Keratinocyte (primary cell): ENCODE measurements around the gene TAS2R42. TPM values are rescaled to one million over a fixed set of nuclear protein-coding genes. Genes with fewer than 3 reads are reported as not detected.

ENCODE experiments used
- DNase-seq: peaks from one replicate; pipeline ENCODE4 v3.0.0-alpha.2; 2011; ENCODE audit warnings: low read depth, missing footprints, low spot score
- FAIRE-seq: peaks from 2 replicates; lab custom pipeline; 2011; peaks lifted over from hg19 to GRCh38; lab: Jason Lieb, UNC
- H2AFZ ChIP-seq: 2 replicates; pipeline ENCODE4 v1.6.0; 2012; ENCODE audit warnings: low read length, control low read depth, inconsistent platforms; ENCODE audit not compliant: control insufficient read depth
- H3K27ac ChIP-seq: 2 replicates; pipeline ENCODE4 v1.5.1; 2011; ENCODE audit warnings: low read length; ENCODE audit not compliant: control insufficient read depth, insufficient read depth
- H3K27me3 ChIP-seq: 3 replicates; pipeline ENCODE4 v1.6.0; 2011; ENCODE audit warnings: low read length; ENCODE audit not compliant: control insufficient read depth, insufficient read depth; ENCODE audit errors: extremely low read depth
- H3K36me3 ChIP-seq, 2 experiments: 2 replicates in 1 of 2; 3 replicates in 1 of 2; pipeline ENCODE4 v1.5.1; 2011; ENCODE audit warnings: low read length in 2 of 2, mild to moderate bottlenecking in 1 of 2; ENCODE audit not compliant: control insufficient read depth in 2 of 2, insufficient read depth in 2 of 2; ENCODE audit errors: extremely low read depth in 1 of 2
- H3K4me1 ChIP-seq: 3 replicates; pipeline ENCODE4 v1.5.1; 2011; ENCODE audit warnings: low read length; ENCODE audit not compliant: control insufficient read depth, insufficient read depth; ENCODE audit errors: extremely low read depth
- H3K4me2 ChIP-seq: 3 replicates; pipeline ENCODE4 v1.6.0; 2011; ENCODE audit warnings: low read depth, low read length; ENCODE audit not compliant: control insufficient read depth, insufficient read depth; ENCODE audit errors: extremely low read depth
- H3K4me3 ChIP-seq, 3 experiments: fragments of 200-600 bp in 1 of 3; sonication (generic) in 1 of 3; 2 replicates in 2 of 3; 3 replicates in 1 of 3; pipeline ENCODE4 v1.5.1; 2011 to 2016; ENCODE audit warnings: low read length in 3 of 3, mild to moderate bottlenecking in 3 of 3, control low read depth in 2 of 3, inconsistent platforms in 1 of 3, low read depth in 1 of 3, mixed read lengths in 1 of 3, mixed run types in 1 of 3, moderate library complexity in 1 of 3; ENCODE audit not compliant: control insufficient read depth in 2 of 3, insufficient read depth in 2 of 3; ENCODE audit errors: extremely low read depth in 1 of 3
- H3K79me2 ChIP-seq: 2 replicates; pipeline ENCODE4 v1.6.0; 2012; ENCODE audit warnings: low read length; ENCODE audit not compliant: control insufficient read depth, insufficient read depth
- H3K9ac ChIP-seq: 3 replicates; pipeline ENCODE4 v1.6.0; 2011; ENCODE audit warnings: low read length; ENCODE audit not compliant: control insufficient read depth, insufficient read depth; ENCODE audit errors: extremely low read depth
- H3K9me1 ChIP-seq: 3 replicates; pipeline ENCODE4 v1.6.0; 2011; ENCODE audit warnings: low read length; ENCODE audit not compliant: control insufficient read depth, insufficient read depth; ENCODE audit errors: extremely low read depth
- H3K9me3 ChIP-seq: 2 replicates; pipeline ENCODE4 v1.5.1; 2012; ENCODE audit warnings: low read depth, low read length; ENCODE audit not compliant: control insufficient read depth
- H4K20me1 ChIP-seq: 3 replicates; pipeline ENCODE4 v1.6.0; 2011; ENCODE audit warnings: low read length; ENCODE audit not compliant: control insufficient read depth, insufficient read depth; ENCODE audit errors: extremely low read depth
- EZH2 ChIP-seq: IDR thresholded peaks from one replicate; pipeline ENCODE4 v1.6.1; 2012; ENCODE audit warnings: inconsistent platforms, mild to moderate bottlenecking, low read length, moderate library complexity
- dilution Hi-C: fragments of 300-500 bp; cut with MboI; formaldehyde crosslinking; loops from one replicate; pipeline ENCODE4 v1.7.0; 2020; ENCODE audit warnings: low sequenced_read_pairs; ENCODE audit not compliant: extremely low pct_ligation_motif_present
- polyA plus RNA-seq, 5 experiments: library from polyadenylated mRNA; depleted of rRNA in 3 of 5; stranded (reverse) in 3 of 5; stranded (forward) in 1 of 5; unstranded in 1 of 5; fragments of >200 nt; gene quantifications; 1 replicate in 1 of 5; 2 replicates in 3 of 5; 3 replicates in 1 of 5; pipeline versions ENCODE4 v1.2.1 to v1.2.3, GENCODE V29; 2011 to 2012; ENCODE audit warnings: missing spikeins in 2 of 5, low read depth in 1 of 5, low replicate concordance in 1 of 5
- TF ChIP-seq, protein P1 (sequence below), 3 experiments: IDR thresholded peaks in 1 of 3; conservative IDR thresholded peaks in 1 of 3; optimal IDR thresholded peaks in 1 of 3; 2 replicates in 2 of 3; 3 replicates in 1 of 3; pipeline versions ENCODE3 to v1.5.1; 2011; ENCODE audit warnings: low read length in 3 of 3, mild to moderate bottlenecking in 3 of 3, moderate library complexity in 2 of 3, control low read depth in 1 of 3, inconsistent platforms in 1 of 3; ENCODE audit not compliant: insufficient read depth in 2 of 3; ENCODE audit errors: extremely low read depth in 1 of 3

TAS2R42 gene
- polyA plus RNA-seq, 1 donor (not counting 4 experiments of a cell fraction or from before 2014, with no cell fraction given) = not detected

DNA sequence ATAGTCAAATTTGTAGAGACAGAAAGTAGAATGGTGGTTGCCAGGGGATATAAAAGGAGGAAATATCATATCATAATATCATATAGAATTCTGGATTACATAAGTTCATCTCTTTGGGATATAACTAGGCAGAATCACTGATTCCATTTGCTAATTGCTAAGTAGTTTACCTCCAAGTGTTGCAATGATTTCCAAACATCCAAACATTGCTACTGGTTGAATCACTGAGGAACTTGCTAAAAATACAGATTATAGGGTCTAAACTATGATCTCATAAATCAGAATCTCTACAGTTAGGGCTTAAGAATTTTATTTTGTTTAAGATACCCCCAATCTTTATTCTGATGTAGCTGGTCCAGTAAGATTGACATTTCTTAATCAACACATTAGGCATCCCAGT lies 16.1 kb upstream of the TAS2R42 start:
- no peak for FAIRE-seq
- Histone ChIP-seq H4K20me1 (no peaks in the 10 kb centered on the region), H3K27ac (no peak overlapping the region), H2AFZ (no peak overlapping the region), H3K36me3 (no peaks in the 10 kb centered on the region), H3K27me3 (peaks cover 3% of the 10 kb centered on the region), H3K9me1 (no peaks in the 10 kb centered on the region), H3K4me3 (no peak overlapping the region), H3K9me3 (no peaks in the 10 kb centered on the region), H3K79me2 (no peaks in the 10 kb centered on the region), H3K4me2 (no peak overlapping the region), H3K9ac (no peak overlapping the region), H3K4me1 (no peaks in the 10 kb centered on the region)
- dilution Hi-C loops = no loop called here
- DNase-seq = no peak
- TF ChIP-seq, protein P1, sequence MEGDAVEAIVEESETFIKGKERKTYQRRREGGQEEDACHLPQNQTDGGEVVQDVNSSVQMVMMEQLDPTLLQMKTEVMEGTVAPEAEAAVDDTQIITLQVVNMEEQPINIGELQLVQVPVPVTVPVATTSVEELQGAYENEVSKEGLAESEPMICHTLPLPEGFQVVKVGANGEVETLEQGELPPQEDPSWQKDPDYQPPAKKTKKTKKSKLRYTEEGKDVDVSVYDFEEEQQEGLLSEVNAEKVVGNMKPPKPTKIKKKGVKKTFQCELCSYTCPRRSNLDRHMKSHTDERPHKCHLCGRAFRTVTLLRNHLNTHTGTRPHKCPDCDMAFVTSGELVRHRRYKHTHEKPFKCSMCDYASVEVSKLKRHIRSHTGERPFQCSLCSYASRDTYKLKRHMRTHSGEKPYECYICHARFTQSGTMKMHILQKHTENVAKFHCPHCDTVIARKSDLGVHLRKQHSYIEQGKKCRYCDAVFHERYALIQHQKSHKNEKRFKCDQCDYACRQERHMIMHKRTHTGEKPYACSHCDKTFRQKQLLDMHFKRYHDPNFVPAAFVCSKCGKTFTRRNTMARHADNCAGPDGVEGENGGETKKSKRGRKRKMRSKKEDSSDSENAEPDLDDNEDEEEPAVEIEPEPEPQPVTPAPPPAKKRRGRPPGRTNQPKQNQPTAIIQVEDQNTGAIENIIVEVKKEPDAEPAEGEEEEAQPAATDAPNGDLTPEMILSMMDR (optimal IDR thresholded peaks at IDR 0.05 in 1 of 3, IDR thresholded peaks at IDR 0.05 in 1 of 3, conservative IDR thresholded peaks at IDR 0.05 in 1 of 3; ENCODE audit: extremely low read depth in 1 of 3, insufficient read depth in 2 of 3, low read length in 3 of 3) = no peak
- TF ChIP-seq EZH2 = no peak

DNA sequence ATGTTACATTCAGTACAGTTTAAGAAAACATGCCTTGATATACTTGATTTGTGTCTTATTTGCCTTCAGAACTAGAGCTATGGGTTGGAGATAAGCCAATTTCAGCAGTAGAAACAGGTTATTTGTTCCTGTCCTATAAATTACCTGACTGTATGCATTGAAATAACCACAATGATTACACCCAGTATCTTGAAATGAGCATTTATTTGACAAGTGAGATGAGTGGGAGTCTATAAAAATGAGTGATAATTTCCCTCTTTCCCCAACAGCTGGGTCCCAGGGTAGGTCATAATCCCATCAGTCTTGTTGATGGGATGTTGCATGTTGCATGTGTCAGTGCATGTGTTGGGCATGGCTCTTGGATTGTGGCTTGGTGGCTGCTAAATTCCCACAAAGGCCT lies 3.7 kb downstream of the TAS2R42 start:
- Histone ChIP-seq H3K79me2 (no peaks in the 10 kb centered on the region), H3K9ac (no peak overlapping the region), H3K9me3 (no peaks in the 10 kb centered on the region), H3K4me1 (no peaks in the 10 kb centered on the region), H3K4me3 (no peak overlapping the region), H3K36me3 (no peaks in the 10 kb centered on the region), H3K27ac (no peak overlapping the region), H3K4me2 (no peak overlapping the region), H4K20me1 (no peaks in the 10 kb centered on the region), H2AFZ (no peak overlapping the region), H3K27me3 (no peaks in the 10 kb centered on the region), H3K9me1 (no peaks in the 10 kb centered on the region)
- no peak for TF ChIP-seq EZH2
- TF ChIP-seq, protein P1 (optimal IDR thresholded peaks at IDR 0.05 in 1 of 3, IDR thresholded peaks at IDR 0.05 in 1 of 3, conservative IDR thresholded peaks at IDR 0.05 in 1 of 3; ENCODE audit: extremely low read depth in 1 of 3, insufficient read depth in 2 of 3, low read length in 3 of 3) = no peak
- FAIRE-seq = no peak
- dilution Hi-C loops = no loop called here
- DNase-seq = no peak
